ENCODE results near the gene C1orf167.

Gene C1orf167

DNA sequence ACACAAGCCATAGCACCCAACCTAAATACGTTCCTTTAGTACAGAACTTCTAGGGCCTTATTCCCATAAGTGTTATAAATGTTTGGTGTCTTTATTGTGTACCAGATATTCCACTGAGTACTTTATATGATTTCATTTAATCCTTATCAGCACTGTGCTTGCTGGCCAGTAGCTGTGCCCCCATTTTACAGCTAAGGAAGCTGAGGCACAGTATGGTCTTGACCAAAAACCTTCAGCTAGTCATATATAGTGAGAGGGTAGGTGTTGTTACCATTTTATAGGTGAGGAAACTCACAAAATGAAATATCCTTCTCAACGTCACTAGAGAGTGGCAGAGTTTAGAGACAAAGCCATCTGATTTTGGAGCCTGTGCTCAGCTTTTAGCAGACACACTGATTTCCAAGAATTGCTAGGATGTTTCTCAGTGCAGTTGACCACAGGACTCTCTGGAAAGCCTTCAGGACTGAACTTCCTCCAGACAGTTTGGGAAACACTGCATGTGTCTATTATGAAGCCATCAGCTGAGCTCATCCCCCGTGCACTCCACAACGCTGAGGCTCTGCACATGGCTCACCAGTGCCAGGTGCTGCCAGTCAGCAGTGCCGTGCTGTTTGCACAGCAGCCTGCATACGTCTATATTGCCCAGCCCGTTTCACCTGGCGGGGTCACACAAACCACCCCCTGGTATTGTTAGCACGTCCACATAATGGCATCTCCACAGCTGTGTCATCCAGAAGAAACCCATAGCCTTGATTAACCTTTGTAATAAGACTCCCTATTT is 70.1 kb downstream of the C1orf167 start:
- POLR2A ChIA-PET, result interaction anchor here (1.5 kb wide), 1 partner anchor 76 kb away, joined by 5 read pairs; no protein-coding TSS in a partner anchor
- no peak overlapping the region for H3K4me3 ChIP-seq (ENCODE audit: low read depth, low read length)
- no peak for TF ChIP-seq CTCF (IDR thresholded peaks at IDR 0.05; ENCODE audit: insufficient read depth, low read length, missing control alignments)
- CTCF ChIA-PET, result no interaction called here
- DNase-seq (ENCODE audit: low read depth, low spot score), result no peak

DNA sequence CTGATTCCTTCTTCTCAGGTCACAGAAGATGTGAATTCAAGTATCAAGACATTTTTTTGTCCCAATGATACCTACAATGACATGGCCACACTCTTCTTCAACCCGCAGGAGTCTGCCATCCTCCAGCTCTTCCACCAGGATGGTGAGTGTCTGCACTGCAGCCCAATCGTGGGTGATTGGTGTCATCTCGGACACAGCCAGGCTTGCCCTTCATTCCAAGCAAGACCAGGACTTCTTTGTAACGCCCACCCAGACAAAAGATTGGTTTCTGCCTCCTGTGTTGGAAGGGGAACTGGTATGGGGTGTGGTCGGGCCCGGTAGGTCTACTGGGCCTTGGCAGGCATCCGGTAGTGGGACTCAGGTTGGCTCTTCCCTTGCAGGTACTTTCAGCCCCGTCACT is 71.5 kb downstream of the C1orf167 start:
- H3K4me3 ChIP-seq (ENCODE audit: low read depth, low read length), result no peak overlapping the region
- ChIA-PET POLR2A (no interaction called here), CTCF (interaction anchor here (1.1 kb wide), 1 partner anchor 9 kb away, joined by 3 read pairs; no protein-coding TSS in a partner anchor)
- TF ChIP-seq CTCF (IDR thresholded peaks at IDR 0.05; ENCODE audit: insufficient read depth, low read length, missing control alignments), result no peak
- DNase-seq (ENCODE audit: low read depth, low spot score), result no peak

- POLR2A ChIA-PET, result no interaction called here
- no peak overlapping the region for H3K4me3 ChIP-seq (ENCODE audit: low read depth, low read length)
- no peak for DNase-seq (ENCODE audit: low read depth, low spot score)
- CTCF ChIA-PET, result interaction anchor here (1.1 to 8.9 kb wide), 3 partner anchors 8 to 74 kb away, joined by 3 to 86 read pairs (median 7); no protein-coding TSS in a partner anchor
- no peak for TF ChIP-seq CTCF (IDR thresholded peaks at IDR 0.05; ENCODE audit: insufficient read depth, low read length, missing control alignments)
Measured at GRCh38 chr1:11833900-11834299, 71.9 kb downstream of the C1orf167 start.

DNA sequence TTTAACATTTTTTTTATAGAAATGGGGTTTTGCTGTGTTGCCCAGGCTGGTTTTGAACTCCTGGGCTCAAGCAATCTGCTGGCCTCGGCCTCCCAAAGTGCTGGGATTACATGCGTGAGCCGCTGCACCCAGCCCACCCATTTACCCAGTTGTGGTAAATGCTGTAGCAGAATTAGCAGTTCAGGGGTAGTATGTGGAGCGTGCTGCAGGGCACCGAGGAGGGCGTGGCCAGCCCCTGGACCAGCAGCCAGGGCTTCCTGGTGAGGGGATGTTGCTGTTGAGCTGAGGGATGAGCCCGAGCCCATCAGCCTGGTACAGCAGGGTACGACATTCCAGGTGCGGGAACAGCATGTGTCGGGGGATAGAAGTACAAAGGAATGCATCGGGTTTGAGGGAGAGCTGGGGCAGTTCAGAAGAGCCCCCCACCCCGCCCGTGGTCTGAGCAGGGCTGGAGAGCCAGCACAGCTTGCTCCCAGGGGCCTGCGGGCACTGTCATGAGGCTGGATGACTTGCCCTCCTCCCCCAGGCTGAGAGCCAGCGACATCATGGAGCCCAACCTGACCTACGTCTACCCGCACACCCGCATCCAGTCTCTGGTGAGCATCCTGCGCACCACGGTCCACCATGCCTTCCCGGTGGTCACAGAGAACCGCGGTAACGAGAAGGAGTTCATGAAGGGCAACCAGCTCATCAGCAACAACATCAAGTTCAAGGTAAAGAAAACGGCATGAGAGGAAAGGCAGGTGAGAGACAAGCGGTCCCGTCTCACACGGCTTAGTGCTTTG is 73.6 kb downstream of the C1orf167 start:
- no peak for TF ChIP-seq CTCF (IDR thresholded peaks at IDR 0.05; ENCODE audit: insufficient read depth, low read length, missing control alignments)
- CTCF ChIA-PET, result interaction anchor here (0.9 to 8.9 kb wide), 6 partner anchors 10 to 798 kb away, joined by 3 to 86 read pairs (median 4); partner anchors contain the start of gene NPPA
- DNase-seq (ENCODE audit: low read depth, low spot score), result no peak
- no peak overlapping the region for H3K4me3 ChIP-seq (ENCODE audit: low read depth, low read length)
- POLR2A ChIA-PET, result interaction anchor here (3.1 kb wide), 1 partner anchor 73 kb away, joined by 21 read pairs; no protein-coding TSS in a partner anchor

DNA sequence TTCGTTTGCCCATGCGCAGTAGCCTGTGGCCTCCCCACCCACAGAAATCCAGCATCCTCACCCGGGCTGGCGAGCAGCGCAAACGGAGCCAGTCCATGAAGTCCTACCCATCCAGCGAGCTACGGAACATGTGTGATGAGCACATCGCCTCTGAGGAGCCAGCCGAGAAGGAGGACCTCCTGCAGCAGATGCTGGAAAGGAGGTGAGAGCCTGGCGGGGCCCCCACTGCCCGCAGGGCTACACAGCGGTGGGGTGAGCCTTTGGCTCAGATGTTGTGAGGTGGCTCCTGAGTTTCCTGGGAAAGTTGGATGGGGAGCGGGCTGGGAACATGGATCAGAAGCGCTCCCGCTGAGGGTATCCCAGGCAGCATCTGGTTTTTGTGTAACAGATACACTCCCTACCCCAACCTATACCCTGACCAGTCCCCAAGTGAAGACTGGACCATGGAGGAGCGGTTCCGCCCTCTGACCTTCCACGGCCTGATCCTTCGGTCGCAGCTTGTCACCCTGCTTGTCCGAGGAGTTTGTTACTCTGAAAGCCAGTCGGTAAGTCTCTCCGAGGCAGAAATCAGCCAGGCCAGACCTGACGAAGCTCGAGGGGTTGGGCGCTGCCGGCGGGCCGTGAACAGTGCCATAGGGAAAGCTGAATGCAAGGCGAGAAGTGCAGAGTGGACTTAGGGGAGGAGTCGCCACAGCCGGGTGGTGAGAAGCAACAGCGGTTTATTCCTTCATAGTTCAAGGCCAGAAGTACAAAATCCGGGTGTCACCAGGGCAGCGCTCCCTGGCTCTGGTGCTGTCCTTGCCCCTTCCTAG is 75.2 kb downstream of the C1orf167 start:
- no peak for TF ChIP-seq CTCF (IDR thresholded peaks at IDR 0.05; ENCODE audit: insufficient read depth, low read length, missing control alignments)
- ChIA-PET POLR2A (interaction anchor here (3.1 kb wide), 1 partner anchor 71 kb away, joined by 21 read pairs; no protein-coding TSS in a partner anchor), CTCF (interaction anchor here (0.6 to 8.9 kb wide), 18 partner anchors 11 to 799 kb away, joined by 3 to 86 read pairs (median 4); partner anchors contain the start of gene NPPA)
- H3K4me3 ChIP-seq (ENCODE audit: low read depth, low read length), result no peak overlapping the region
- DNase-seq (ENCODE audit: low read depth, low spot score), result no peak

Data from AG04449 (cell line).